Ishikawa (cell line): Measurements from ENCODE around the gene RBBP6.

ENCODE experiments used
- CEBPB ChIP-seq: IDR thresholded peaks from 2 replicates; pipeline ENCODE4 v1.6.1; 2012
- CREB1 ChIP-seq: IDR thresholded peaks from 2 replicates; pipeline ENCODE4 v1.6.1; 2012; ENCODE audit warnings: low read depth
- EGR1 ChIP-seq: IDR thresholded peaks from 2 replicates; pipeline ENCODE4 v1.6.1; 2012
- EP300 ChIP-seq: IDR thresholded peaks from 2 replicates; pipeline ENCODE4 v1.6.1; 2012; ENCODE audit warnings: borderline replicate concordance
- FOXM1 ChIP-seq: IDR thresholded peaks from 2 replicates; pipeline ENCODE4 v1.6.1; 2012; ENCODE audit warnings: low read depth, borderline replicate concordance
- NFIC ChIP-seq: IDR thresholded peaks from 2 replicates; pipeline ENCODE4 v1.6.1; 2012
- RAD21 ChIP-seq: IDR thresholded peaks from 2 replicates; pipeline ENCODE4 v1.6.1; 2012; ENCODE audit warnings: low read depth
- TAF1 ChIP-seq: IDR thresholded peaks from 2 replicates; pipeline ENCODE4 v1.6.1; 2012; ENCODE audit warnings: low read depth, mild to moderate bottlenecking
- TCF12 ChIP-seq: IDR thresholded peaks from 2 replicates; pipeline ENCODE4 v1.6.1; 2012; ENCODE audit warnings: low read depth
- TEAD4 ChIP-seq: IDR thresholded peaks from 2 replicates; pipeline ENCODE4 v1.6.1; 2012
- YY1 ChIP-seq: IDR thresholded peaks from 2 replicates; pipeline ENCODE4 v1.6.1; 2012; ENCODE audit warnings: low read depth
- ZBTB7A ChIP-seq: IDR thresholded peaks from 2 replicates; pipeline ENCODE4 v1.6.1; 2012; ENCODE audit warnings: low read depth
- TF ChIP-seq, protein P1 (sequence below): IDR thresholded peaks from 2 replicates; pipeline ENCODE4 v1.6.1; 2012; ENCODE audit warnings: low read depth, mild to moderate bottlenecking
- TF ChIP-seq, protein P2 (sequence below): IDR thresholded peaks from 2 replicates; pipeline ENCODE4 v1.6.1; 2012
- TF ChIP-seq, protein P3 (sequence below): IDR thresholded peaks from 2 replicates; pipeline ENCODE4 v1.6.1; 2012

The RBBP6 gene

DNA sequence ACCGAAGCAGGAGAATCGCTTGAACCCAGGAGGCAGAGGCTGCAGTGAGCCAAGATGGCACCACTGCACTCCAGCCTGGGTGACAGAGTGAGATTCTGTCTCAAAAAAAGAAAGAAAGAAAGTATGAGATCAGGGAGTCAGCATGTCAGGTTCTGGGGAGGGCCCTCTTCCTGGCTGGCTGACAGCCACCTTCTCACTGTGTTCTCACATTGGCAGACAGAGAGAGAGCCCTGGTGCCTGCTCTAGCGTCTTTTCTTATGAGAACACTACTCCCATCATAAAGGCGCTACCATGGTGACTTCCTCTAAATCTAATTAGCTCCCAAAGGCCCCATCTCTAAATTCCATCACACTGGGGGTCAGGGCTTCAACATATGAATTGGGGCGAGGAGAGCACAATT, 27.6 kb upstream of the RBBP6 start:
- no peak for TF ChIP-seq ZBTB7A
- TF ChIP-seq CREB1: no peak
- TF ChIP-seq TEAD4: no peak
- TF ChIP-seq TAF1: no peak
- no peak for TF ChIP-seq NFIC
- TF ChIP-seq RAD21: no peak
- TF ChIP-seq, protein P1, sequence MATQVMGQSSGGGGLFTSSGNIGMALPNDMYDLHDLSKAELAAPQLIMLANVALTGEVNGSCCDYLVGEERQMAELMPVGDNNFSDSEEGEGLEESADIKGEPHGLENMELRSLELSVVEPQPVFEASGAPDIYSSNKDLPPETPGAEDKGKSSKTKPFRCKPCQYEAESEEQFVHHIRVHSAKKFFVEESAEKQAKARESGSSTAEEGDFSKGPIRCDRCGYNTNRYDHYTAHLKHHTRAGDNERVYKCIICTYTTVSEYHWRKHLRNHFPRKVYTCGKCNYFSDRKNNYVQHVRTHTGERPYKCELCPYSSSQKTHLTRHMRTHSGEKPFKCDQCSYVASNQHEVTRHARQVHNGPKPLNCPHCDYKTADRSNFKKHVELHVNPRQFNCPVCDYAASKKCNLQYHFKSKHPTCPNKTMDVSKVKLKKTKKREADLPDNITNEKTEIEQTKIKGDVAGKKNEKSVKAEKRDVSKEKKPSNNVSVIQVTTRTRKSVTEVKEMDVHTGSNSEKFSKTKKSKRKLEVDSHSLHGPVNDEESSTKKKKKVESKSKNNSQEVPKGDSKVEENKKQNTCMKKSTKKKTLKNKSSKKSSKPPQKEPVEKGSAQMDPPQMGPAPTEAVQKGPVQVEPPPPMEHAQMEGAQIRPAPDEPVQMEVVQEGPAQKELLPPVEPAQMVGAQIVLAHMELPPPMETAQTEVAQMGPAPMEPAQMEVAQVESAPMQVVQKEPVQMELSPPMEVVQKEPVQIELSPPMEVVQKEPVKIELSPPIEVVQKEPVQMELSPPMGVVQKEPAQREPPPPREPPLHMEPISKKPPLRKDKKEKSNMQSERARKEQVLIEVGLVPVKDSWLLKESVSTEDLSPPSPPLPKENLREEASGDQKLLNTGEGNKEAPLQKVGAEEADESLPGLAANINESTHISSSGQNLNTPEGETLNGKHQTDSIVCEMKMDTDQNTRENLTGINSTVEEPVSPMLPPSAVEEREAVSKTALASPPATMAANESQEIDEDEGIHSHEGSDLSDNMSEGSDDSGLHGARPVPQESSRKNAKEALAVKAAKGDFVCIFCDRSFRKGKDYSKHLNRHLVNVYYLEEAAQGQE: no peak
- no peak for TF ChIP-seq CEBPB

DNA sequence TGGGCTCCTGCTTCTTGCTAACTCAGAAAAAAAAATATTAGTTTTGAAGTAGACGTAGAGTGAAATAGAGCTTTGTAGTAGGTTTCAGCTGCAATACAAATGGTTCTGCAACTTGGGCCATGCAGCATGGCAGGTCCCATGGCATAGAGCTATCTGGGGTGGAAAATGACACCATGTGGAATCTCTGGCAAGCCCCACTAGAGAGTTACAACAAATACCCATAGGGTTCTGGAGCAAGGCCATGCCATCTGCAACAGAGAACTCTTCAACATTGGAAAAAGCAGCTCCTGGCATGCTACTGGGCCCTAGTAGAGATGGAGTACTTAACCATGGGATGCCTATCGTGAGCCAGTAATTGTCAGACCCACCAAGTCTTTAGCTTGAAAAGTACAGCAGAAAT, 25.3 kb upstream of the RBBP6 start:
- no peak for TF ChIP-seq NFIC
- TF ChIP-seq, protein P2, sequence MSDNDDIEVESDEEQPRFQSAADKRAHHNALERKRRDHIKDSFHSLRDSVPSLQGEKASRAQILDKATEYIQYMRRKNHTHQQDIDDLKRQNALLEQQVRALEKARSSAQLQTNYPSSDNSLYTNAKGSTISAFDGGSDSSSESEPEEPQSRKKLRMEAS: no peak
- TF ChIP-seq TCF12: no peak
- no peak for TF ChIP-seq CREB1
- TF ChIP-seq EGR1: no peak
- no peak for TF ChIP-seq RAD21
- TF ChIP-seq, protein P3, sequence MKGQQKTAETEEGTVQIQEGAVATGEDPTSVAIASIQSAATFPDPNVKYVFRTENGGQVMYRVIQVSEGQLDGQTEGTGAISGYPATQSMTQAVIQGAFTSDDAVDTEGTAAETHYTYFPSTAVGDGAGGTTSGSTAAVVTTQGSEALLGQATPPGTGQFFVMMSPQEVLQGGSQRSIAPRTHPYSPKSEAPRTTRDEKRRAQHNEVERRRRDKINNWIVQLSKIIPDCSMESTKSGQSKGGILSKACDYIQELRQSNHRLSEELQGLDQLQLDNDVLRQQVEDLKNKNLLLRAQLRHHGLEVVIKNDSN: no peak
- TF ChIP-seq YY1: no peak
- TF ChIP-seq CEBPB: no peak
- TF ChIP-seq EP300: no peak
- TF ChIP-seq ZBTB7A: no peak
- TF ChIP-seq TAF1: no peak
- TF ChIP-seq TEAD4: no peak
- TF ChIP-seq, protein P1: no peak
- TF ChIP-seq FOXM1: no peak

DNA sequence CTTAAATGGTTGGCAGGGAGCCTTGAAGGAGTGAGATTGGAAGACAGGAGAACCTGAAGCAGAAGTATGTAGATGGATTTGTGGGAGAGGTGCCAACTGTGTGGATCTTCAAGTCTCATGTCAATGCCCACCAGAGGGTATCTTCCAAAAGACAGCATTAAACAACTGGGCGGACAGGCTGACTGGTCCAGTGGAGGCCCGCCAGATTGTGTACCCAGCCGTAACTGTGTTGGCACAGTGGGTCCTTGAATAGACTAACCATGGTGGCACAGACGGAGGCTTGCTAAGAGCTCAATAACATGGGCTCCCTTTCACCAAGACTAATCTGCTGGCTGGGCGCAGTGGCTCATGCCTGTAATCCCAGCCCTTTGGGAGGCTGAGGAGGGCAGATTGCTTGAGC, 24.2 kb upstream of the RBBP6 start:
- TF ChIP-seq TCF12: no peak
- no peak for TF ChIP-seq TEAD4
- TF ChIP-seq RAD21: no peak
- TF ChIP-seq ZBTB7A: no peak
- TF ChIP-seq, protein P1: no peak

DNA sequence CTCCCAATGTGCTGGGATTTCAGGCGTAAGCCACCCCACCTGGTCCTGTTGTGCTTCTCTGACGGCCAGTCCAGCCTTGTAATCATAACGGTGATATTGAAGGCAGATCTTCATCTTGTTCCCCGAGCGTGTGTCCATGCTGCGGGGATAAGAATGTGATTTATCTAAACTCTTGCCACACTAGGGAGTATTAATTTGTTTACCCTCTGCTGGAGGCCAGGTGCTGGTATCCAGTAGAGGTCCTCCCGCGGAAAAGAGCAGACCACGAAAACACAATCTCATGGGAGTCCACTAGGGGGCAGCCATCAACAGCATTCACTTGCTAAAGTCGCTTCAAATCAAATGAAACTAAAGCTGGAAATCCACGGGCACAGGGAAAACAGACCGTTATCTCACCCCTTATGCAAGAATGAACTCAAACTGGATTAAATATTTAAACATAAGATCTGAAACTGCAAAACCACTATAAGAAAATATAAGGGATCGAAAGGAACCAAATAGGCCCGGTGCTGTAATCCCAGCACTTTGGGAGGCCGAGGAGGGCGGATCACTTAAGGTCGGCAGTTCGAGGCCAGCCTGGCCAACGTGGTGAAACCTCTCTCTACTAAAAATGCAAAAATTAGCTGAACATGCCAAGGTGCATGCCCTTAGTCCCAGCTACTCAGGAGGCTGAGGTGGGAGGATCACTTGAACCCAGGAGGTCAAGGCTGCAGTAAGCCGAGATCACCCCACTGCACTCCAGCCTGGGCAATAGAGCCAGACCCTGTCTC, 22.3 kb upstream of the RBBP6 start:
- TF ChIP-seq RAD21: peak; percentile 84
- no peak for TF ChIP-seq NFIC

DNA sequence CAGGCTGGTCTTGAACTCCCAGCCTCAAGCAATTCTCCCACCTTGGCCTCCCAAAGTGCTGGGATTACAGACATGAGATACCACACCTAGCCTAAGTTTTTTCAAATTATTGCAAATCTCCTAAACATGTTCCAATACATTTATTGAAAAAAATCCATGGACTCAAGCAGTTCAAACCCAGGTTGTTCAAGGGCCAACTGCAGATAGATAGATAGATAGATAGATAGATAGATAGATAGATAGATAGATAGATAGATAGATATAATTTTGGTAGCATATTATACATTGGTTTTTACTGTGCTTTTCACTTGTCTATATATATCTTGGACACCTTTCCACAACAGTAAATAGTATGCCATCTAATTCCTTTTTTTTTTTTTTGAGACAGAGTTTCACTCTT, 20.9 kb upstream of the RBBP6 start:
- no peak for TF ChIP-seq TCF12

DNA sequence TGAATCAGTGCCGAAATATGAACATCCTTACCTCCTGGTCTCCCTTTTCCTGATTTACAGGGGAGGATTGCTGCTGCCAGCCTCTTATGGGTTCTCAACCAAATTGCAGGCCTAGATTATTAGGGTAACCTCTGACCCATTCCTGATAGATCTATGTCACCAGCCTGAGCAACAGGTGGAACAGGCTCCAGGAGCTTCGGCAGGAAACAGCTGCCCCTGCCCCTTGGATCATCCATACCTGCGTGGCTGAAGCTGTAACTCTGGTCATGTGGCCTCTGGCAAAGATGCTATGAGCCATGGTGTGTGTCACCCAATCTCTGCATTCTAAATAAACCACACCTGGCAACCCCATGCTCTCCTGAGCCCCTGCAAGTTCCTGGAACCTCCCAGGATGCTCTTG, 18.4 kb upstream of the RBBP6 start:
- TF ChIP-seq, protein P1: no peak
- TF ChIP-seq, protein P2: no peak
- no peak for TF ChIP-seq NFIC
- no peak for TF ChIP-seq FOXM1
- TF ChIP-seq EP300: no peak
- no peak for TF ChIP-seq RAD21
- no peak for TF ChIP-seq CEBPB
- TF ChIP-seq CREB1: no peak
- no peak for TF ChIP-seq TAF1
- no peak for TF ChIP-seq TEAD4
- no peak for TF ChIP-seq EGR1
- no peak for TF ChIP-seq TCF12
- TF ChIP-seq, protein P3: no peak
- TF ChIP-seq ZBTB7A: no peak
- TF ChIP-seq YY1: no peak
